C4-2B (cell line): ENCODE measurements around the gene DGKQ.
A peak's percentile ranks its signal among the peaks of the same experiment; 100 is the strongest.

Experiments used
- CTCF ChIP-seq: fragments of 450-650 bp; conservative IDR thresholded peaks from 2 replicates; pipeline ENCODE4 v1.5.1; 2017; ENCODE audit warnings: mild to moderate bottlenecking
- ZFX ChIP-seq: fragments of 450-650 bp; IDR thresholded peaks from 2 replicates; pipeline ENCODE4 v1.6.1; 2017

- no peak for TF ChIP-seq CTCF
- peak; percentile 43; the same call in 1 of the 2 replicates for TF ChIP-seq ZFX
Measured at GRCh38 chr4:931960-932712, 41.2 kb downstream of the DGKQ start, which contains the start of the genes GAK and TMEM175.
